Neural cell (in vitro differentiated cells): ENCODE measurements around the gene HOXA5.

Source experiments
- CTCF ChIP-seq: fragments of 450-650 bp; IDR thresholded peaks from 2 replicates; pipeline ENCODE4 v1.5.1; 2014; ENCODE audit warnings: antibody characterized with exemption, mild to moderate bottlenecking, moderate library complexity; ENCODE audit not compliant: poor library complexity, severe bottlenecking
- EP300 ChIP-seq: fragments of 450-650 bp; conservative IDR thresholded peaks from 2 replicates; pipeline ENCODE4 v1.6.1; 2014; ENCODE audit warnings: antibody characterized with exemption, mild to moderate bottlenecking, moderate library complexity; ENCODE audit not compliant: poor library complexity, severe bottlenecking
- EZH2 ChIP-seq: fragments of 200-600, 300-800 bp; shearing (Covaris generic), sonication (generic); IDR thresholded peaks from 2 replicates; pipeline ENCODE4 v1.6.1; 2014; ENCODE audit warnings: antibody characterized with exemption, low read length, borderline replicate concordance, mild to moderate bottlenecking; ENCODE audit not compliant: insufficient read depth, poor library complexity, severe bottlenecking
- MXI1 ChIP-seq: fragments of 450-650 bp; conservative IDR thresholded peaks from 2 replicates; pipeline ENCODE4 v1.6.1; 2014; ENCODE audit warnings: antibody characterized with exemption, mild to moderate bottlenecking; ENCODE audit not compliant: poor library complexity, severe bottlenecking
- RAD21 ChIP-seq: fragments of 450-650 bp; conservative IDR thresholded peaks from 2 replicates; pipeline ENCODE4 v1.6.1; 2014; ENCODE audit warnings: antibody characterized with exemption, mild to moderate bottlenecking, moderate library complexity
- REST ChIP-seq: IDR thresholded peaks from 2 replicates; pipeline ENCODE4 v1.6.1; 2012; ENCODE audit warnings: borderline replicate concordance
- SMC3 ChIP-seq: fragments of 450-650 bp; conservative IDR thresholded peaks from 2 replicates; pipeline ENCODE4 v1.6.1; 2014; ENCODE audit warnings: antibody characterized with exemption, mild to moderate bottlenecking, moderate library complexity; ENCODE audit not compliant: poor library complexity
- TAF1 ChIP-seq: IDR thresholded peaks from 2 replicates; pipeline ENCODE4 v1.6.1; 2012; ENCODE audit warnings: low read depth

- TF ChIP-seq CTCF: no peak
- TF ChIP-seq EZH2: no peak
- no peak for TF ChIP-seq REST
- TF ChIP-seq EP300: no peak
- no peak for TF ChIP-seq SMC3
- TF ChIP-seq RAD21: no peak
- no peak for TF ChIP-seq MXI1
- TF ChIP-seq TAF1: no peak
Measured at GRCh38 chr7:27172315-27172774, 28.9 kb upstream of the HOXA5 start.
